Measurements from ENCODE around the gene VGLL1. TPM values are rescaled to one million over a fixed set of nuclear protein-coding genes. Genes with fewer than 3 reads are reported as not detected.

VGLL1 gene
- not detected for total RNA-seq
- total RNA-seq (2013) = not detected
- 0 to 0.06 (median 0) reads per million in 29 experiments for total RNA-seq

GRCh38 chrX:136531951-136532350 lies at the start of gene VGLL1:
Gene VGLL1 (plus strand): TSS chrX:136532215. CDS start chrX:136536021, 3,806 bp downstream.
- no peaks in the 10 kb centered on the region for H3K36me3 ChIP-seq (ENCODE audit: control insufficient read depth in 2 of 2, extremely low read depth in 1 of 2, insufficient read depth in 1 of 2, low read length in 1 of 2)
- H3K4me1 ChIP-seq (ENCODE audit: control insufficient read depth in 1 of 2, extremely low read depth in 1 of 2, insufficient read depth in 2 of 2, low read length in 2 of 2) = no peaks in the 10 kb centered on the region
- H3K4me3 Mint-ChIP-seq = no peak within 1 kb of the TSS
- POLR2A ChIA-PET = interaction anchor here (0.6 to 0.7 kb wide), 2 partner anchors 24 to 130 kb away, joined by 4 to 9 read pairs; no protein-coding TSS in a partner anchor
- no peaks in the 10 kb centered on the region for H3K27me3 ChIP-seq (replicated peaks in 1 of 2; ENCODE audit: control insufficient read depth in 2 of 2, extremely low read depth in 1 of 2, insufficient read depth in 2 of 2, low read length in 1 of 2)
- no peak within 1 kb of the TSS for H3K27ac Mint-ChIP-seq
- peaks cover 0 to 6% (median 3%) of the 10 kb centered on the region in 3 donors for H3K4me1 Mint-ChIP-seq
- DNase-seq = no peak
- no CpG with 5 or more reads among the region's 3 CpGs for WGBS (ENCODE audit: insufficient coverage)
- no peak within 1 kb of the TSS for H3K27ac ChIP-seq (ENCODE audit: low read length)
- no peaks in the 10 kb centered on the region for H3K36me3 Mint-ChIP-seq
- no peaks in the 10 kb centered on the region for H3K9me3 ChIP-seq
- ATAC-seq (replicated peaks in 1 of 4) = no peak
- H3K27me3 Mint-ChIP-seq = peaks cover 0 to 40% of the 10 kb centered on the region in 2 donors
- no peaks in the 10 kb centered on the region for H3K9me3 Mint-ChIP-seq
- CTCF ChIA-PET = interaction anchor here (0.6 kb wide), 2 partner anchors 36 to 398 kb away, joined by 3 read pairs; no protein-coding TSS in a partner anchor
- no peak within 1 kb of the TSS for H3K4me3 ChIP-seq (ENCODE audit: control insufficient read depth in 1 of 2, extremely low read depth in 1 of 2, low read length in 1 of 2)

- CTCF ChIA-PET = no interaction called here
- DNase-seq = no peak
- no CpG with 5 or more reads among the region's 4 CpGs for WGBS (ENCODE audit: insufficient coverage)
- ATAC-seq (replicated peaks in 1 of 4) = no peak
- Mint-ChIP-seq H3K4me1 (no peaks in the 10 kb centered on the region), H3K27me3 (peaks cover 32 to 61% of the 10 kb centered on the region in 2 donors), H3K9me3 (no peaks in the 10 kb centered on the region), H3K36me3 (no peaks in the 10 kb centered on the region), H3K27ac (no peak within 1 kb of the TSS), H3K4me3 (no peak within 1 kb of the TSS)
- Histone ChIP-seq H3K4me1 (ENCODE audit: control insufficient read depth in 1 of 2, extremely low read depth in 1 of 2, insufficient read depth in 2 of 2, low read length in 2 of 2) (no peaks in the 10 kb centered on the region), H3K27me3 (replicated peaks in 1 of 2; ENCODE audit: control insufficient read depth in 2 of 2, extremely low read depth in 1 of 2, insufficient read depth in 2 of 2, low read length in 1 of 2) (peaks cover 0 to 2% of the 10 kb centered on the region in 2 experiments), H3K36me3 (ENCODE audit: control insufficient read depth in 2 of 2, extremely low read depth in 1 of 2, insufficient read depth in 1 of 2, low read length in 1 of 2) (no peaks in the 10 kb centered on the region), H3K9me3 (no peaks in the 10 kb centered on the region), H3K4me3 (ENCODE audit: control insufficient read depth in 1 of 2, extremely low read depth in 1 of 2, low read length in 1 of 2) (no peak within 1 kb of the TSS), H3K27ac (ENCODE audit: low read length) (no peak within 1 kb of the TSS)
- POLR2A ChIA-PET = no interaction called here
Observed at GRCh38 chrX:136487647-136488046, 44.4 kb upstream of the VGLL1 start, which contains the start of gene BRS3. Gene BRS3 (plus strand): TSS chrX:136487947. CDS start chrX:136488115, 168 bp downstream.

- ChIA-PET CTCF (no interaction called here), POLR2A (no interaction called here)
- Histone ChIP-seq H3K27ac (ENCODE audit: low read length) (no peak overlapping the region), H3K27me3 (replicated peaks in 1 of 2; ENCODE audit: control insufficient read depth in 2 of 2, extremely low read depth in 1 of 2, insufficient read depth in 2 of 2, low read length in 1 of 2) (peaks cover 0 to 2% of the 10 kb centered on the region in 2 experiments), H3K36me3 (ENCODE audit: control insufficient read depth in 2 of 2, extremely low read depth in 1 of 2, insufficient read depth in 1 of 2, low read length in 1 of 2) (no peaks in the 10 kb centered on the region), H3K4me3 (ENCODE audit: control insufficient read depth in 1 of 2, extremely low read depth in 1 of 2, low read length in 1 of 2) (no peak overlapping the region), H3K9me3 (no peaks in the 10 kb centered on the region), H3K4me1 (ENCODE audit: control insufficient read depth in 1 of 2, extremely low read depth in 1 of 2, insufficient read depth in 2 of 2, low read length in 2 of 2) (no peaks in the 10 kb centered on the region)
- Mint-ChIP-seq H3K36me3 (no peaks in the 10 kb centered on the region), H3K27ac (no peak overlapping the region), H3K4me3 (no peak overlapping the region), H3K27me3 (peaks cover 32 to 58% of the 10 kb centered on the region in 2 donors), H3K4me1 (no peaks in the 10 kb centered on the region), H3K9me3 (no peaks in the 10 kb centered on the region)
- no CpG with 5 or more reads among the region's 5 CpGs for WGBS (ENCODE audit: insufficient coverage)
- no peak for DNase-seq
- ATAC-seq (replicated peaks in 1 of 4) = no peak
Observed at GRCh38 chrX:136488706-136489105, 43.3 kb upstream of the VGLL1 start.

- DNase-seq (no peak), ATAC-seq (replicated peaks in 1 of 4) (no peak)
- ChIA-PET POLR2A (interaction anchor here in 1 of 2 donors (0.6 kb wide), 1 partner anchor 84 kb away, joined by 7 read pairs; no protein-coding TSS in a partner anchor), CTCF (interaction anchor here in 1 of 2 donors (0.6 kb wide), 3 partner anchors 36 to 882 kb away, joined by 3 to 5 read pairs (median 4); no protein-coding TSS in a partner anchor)
- Mint-ChIP-seq H3K4me1 (peaks cover 0 to 4% (median 3%) of the 10 kb centered on the region in 3 donors), H3K27ac (no peak overlapping the region), H3K9me3 (no peaks in the 10 kb centered on the region), H3K36me3 (no peaks in the 10 kb centered on the region), H3K27me3 (peaks cover 27 to 45% of the 10 kb centered on the region in 2 donors), H3K4me3 (no peak overlapping the region)
- Histone ChIP-seq H3K4me3 (ENCODE audit: control insufficient read depth in 1 of 2, extremely low read depth in 1 of 2, low read length in 1 of 2) (no peak overlapping the region), H3K36me3 (ENCODE audit: control insufficient read depth in 2 of 2, extremely low read depth in 1 of 2, insufficient read depth in 1 of 2, low read length in 1 of 2) (no peaks in the 10 kb centered on the region), H3K27me3 (replicated peaks in 1 of 2; ENCODE audit: control insufficient read depth in 2 of 2, extremely low read depth in 1 of 2, insufficient read depth in 2 of 2, low read length in 1 of 2) (peaks cover 0 to 2% of the 10 kb centered on the region in 2 experiments), H3K4me1 (ENCODE audit: control insufficient read depth in 1 of 2, extremely low read depth in 1 of 2, insufficient read depth in 2 of 2, low read length in 2 of 2) (peaks cover 0 to 5% of the 10 kb centered on the region in 2 experiments), H3K9me3 (no peaks in the 10 kb centered on the region), H3K27ac (ENCODE audit: low read length) (no peak overlapping the region)
- WGBS (ENCODE audit: insufficient coverage) = 100% methylated on average over 2 of the region's 6 CpGs
Observed at GRCh38 chrX:136491832-136492231, 40.2 kb upstream of the VGLL1 start.

- CTCF ChIA-PET = no interaction called here
- no peak for ATAC-seq (replicated peaks in 1 of 4)
- no peak overlapping the region for H3K4me3 ChIP-seq (ENCODE audit: control insufficient read depth in 1 of 2, extremely low read depth in 1 of 2, low read length in 1 of 2)
- Mint-ChIP-seq H3K4me1 (peaks cover 0 to 5% (median 3%) of the 10 kb centered on the region in 3 donors), H3K36me3 (no peaks in the 10 kb centered on the region), H3K27ac (no peak overlapping the region), H3K27me3 (peaks cover 25 to 45% of the 10 kb centered on the region in 2 donors), H3K9me3 (no peaks in the 10 kb centered on the region), H3K4me3 (no peak overlapping the region)
- H3K27me3 ChIP-seq (replicated peaks in 1 of 2; ENCODE audit: control insufficient read depth in 2 of 2, extremely low read depth in 1 of 2, insufficient read depth in 2 of 2, low read length in 1 of 2) = peaks cover 0 to 2% of the 10 kb centered on the region in 2 experiments
- peaks cover 0 to 5% of the 10 kb centered on the region in 2 experiments for H3K4me1 ChIP-seq (ENCODE audit: control insufficient read depth in 1 of 2, extremely low read depth in 1 of 2, insufficient read depth in 2 of 2, low read length in 2 of 2)
- H3K36me3 ChIP-seq (ENCODE audit: control insufficient read depth in 2 of 2, extremely low read depth in 1 of 2, insufficient read depth in 1 of 2, low read length in 1 of 2) = no peaks in the 10 kb centered on the region
- DNase-seq = no peak
- H3K27ac ChIP-seq (ENCODE audit: low read length) = no peak overlapping the region
- no CpG with 5 or more reads among the region's 1 CpG for WGBS (ENCODE audit: insufficient coverage)
- POLR2A ChIA-PET = no interaction called here
- no peaks in the 10 kb centered on the region for H3K9me3 ChIP-seq
Observed at GRCh38 chrX:136493011-136493410, 39.0 kb upstream of the VGLL1 start.

GRCh38 chrX:136495043-136495442 lies 37.0 kb upstream of the VGLL1 start:
- Mint-ChIP-seq H3K4me3 (no peak overlapping the region), H3K27ac (no peak overlapping the region)
- POLR2A ChIA-PET = no interaction called here

More at GRCh38 chrX:136495043-136495442, 37.0 kb upstream of the VGLL1 start:
- WGBS (ENCODE audit: insufficient coverage) = 73% methylated on average over 2 of the region's 4 CpGs
- Mint-ChIP-seq H3K27me3 (peaks cover 11 to 25% of the 10 kb centered on the region in 2 donors), H3K9me3 (no peaks in the 10 kb centered on the region), H3K36me3 (peaks cover 2% of the 10 kb centered on the region), H3K4me1 (peaks cover 13 to 20% (median 17%) of the 10 kb centered on the region in 3 donors)
- Histone ChIP-seq H3K27ac (ENCODE audit: low read length) (no peak overlapping the region), H3K36me3 (ENCODE audit: control insufficient read depth in 2 of 2, extremely low read depth in 1 of 2, insufficient read depth in 1 of 2, low read length in 1 of 2) (no peaks in the 10 kb centered on the region), H3K27me3 (replicated peaks in 1 of 2; ENCODE audit: control insufficient read depth in 2 of 2, extremely low read depth in 1 of 2, insufficient read depth in 2 of 2, low read length in 1 of 2) (peaks cover 0 to 2% of the 10 kb centered on the region in 2 experiments), H3K4me1 (ENCODE audit: control insufficient read depth in 1 of 2, extremely low read depth in 1 of 2, insufficient read depth in 2 of 2, low read length in 2 of 2) (peaks cover 2 to 5% of the 10 kb centered on the region in 2 experiments), H3K9me3 (no peaks in the 10 kb centered on the region), H3K4me3 (ENCODE audit: control insufficient read depth in 1 of 2, extremely low read depth in 1 of 2, low read length in 1 of 2) (no peak overlapping the region)
- no peak for ATAC-seq (replicated peaks in 1 of 4)
- DNase-seq = no peak
- CTCF ChIA-PET = no interaction called here
